ENCODE results near the gene LCE2B.
"Not testable (repeated sequence)": the region's sequence is repeated elsewhere in the genome, so short reads cannot be mapped to it uniquely, and the experiment has no call there.

The LCE2B gene

GRCh38 chr1:152685823-152686222 lies at the start of gene LCE2B:
LCE2B (plus strand) TSS chr1:152686123; CDS start chr1:152686844, 721 bp downstream.
- DNase-seq (ENCODE audit: low read depth in 2 of 2), result not testable (repeated sequence)

- no peak for DNase-seq (ENCODE audit: low read depth in 2 of 2)
These were observed 45.6 kb upstream of the LCE2B start for GRCh38 chr1:152640351-152640750.

- DNase-seq (ENCODE audit: low read depth in 2 of 2), result no peak
These were observed 42.0 kb upstream of the LCE2B start for GRCh38 chr1:152643945-152644344.

GRCh38 chr1:152645146-152645545 lies 40.8 kb upstream of the LCE2B start:
- no peak for DNase-seq (ENCODE audit: low read depth in 2 of 2)

- DNase-seq (ENCODE audit: low read depth in 2 of 2), result no peak
These were observed 39.3 kb upstream of the LCE2B start for GRCh38 chr1:152646656-152647055.

- peak; percentile 21 to 52 for DNase-seq (ENCODE audit: low read depth in 2 of 2)
These were observed 31.8 kb upstream of the LCE2B start for GRCh38 chr1:152654110-152654509.

- no peak for DNase-seq (ENCODE audit: low read depth in 2 of 2)
These were observed 29.5 kb upstream of the LCE2B start for GRCh38 chr1:152656459-152656858.

- DNase-seq (ENCODE audit: low read depth in 2 of 2), result no peak
These were observed 28.2 kb upstream of the LCE2B start for GRCh38 chr1:152657677-152658076.

GRCh38 chr1:152658649-152659048 lies 27.3 kb upstream of the LCE2B start:
- no peak for DNase-seq (ENCODE audit: low read depth in 2 of 2)

- DNase-seq (ENCODE audit: low read depth in 2 of 2), result no peak
These were observed 22.8 kb upstream of the LCE2B start, which contains the start of gene LCE2D for GRCh38 chr1:152663098-152663497. LCE2D (plus strand) TSS chr1:152663380; CDS start chr1:152664106, 726 bp downstream.

GRCh38 chr1:152666171-152666570 lies 19.8 kb upstream of the LCE2B start:
- DNase-seq (ENCODE audit: low read depth in 2 of 2), result not testable (repeated sequence)

- DNase-seq (ENCODE audit: low read depth in 2 of 2), result no peak
These were observed 18.3 kb upstream of the LCE2B start for GRCh38 chr1:152667648-152668047.

GRCh38 chr1:152673016-152673415 lies 12.9 kb upstream of the LCE2B start:
- no peak for DNase-seq (ENCODE audit: low read depth in 2 of 2)

GRCh38 chr1:152674983-152675382 lies 10.9 kb upstream of the LCE2B start, which contains the start of gene LCE2C:
LCE2C (plus strand) TSS chr1:152675279; CDS start chr1:152676016, 737 bp downstream.
- not testable (repeated sequence) for DNase-seq (ENCODE audit: low read depth in 2 of 2)

- DNase-seq (ENCODE audit: low read depth in 2 of 2), result no peak
These were observed 6.5 kb upstream of the LCE2B start for GRCh38 chr1:152679459-152679858.

- no peak for DNase-seq (ENCODE audit: low read depth in 2 of 2)
These were observed 4.3 kb upstream of the LCE2B start for GRCh38 chr1:152681616-152682015.

GRCh38 chr1:152683846-152684245 lies 2.1 kb upstream of the LCE2B start:
- no peak for DNase-seq (ENCODE audit: low read depth in 2 of 2)

GRCh38 chr1:152697701-152698600 lies 12.0 kb downstream of the LCE2B start, which contains the start of gene LCE2A:
LCE2A (plus strand) TSS chr1:152698345; CDS start chr1:152698902, 557 bp downstream.
- no peak for DNase-seq (ENCODE audit: low read depth in 2 of 2)

- no peak for DNase-seq (ENCODE audit: low read depth in 2 of 2)
These were observed 13.8 kb downstream of the LCE2B start for GRCh38 chr1:152699746-152700145.

- DNase-seq (ENCODE audit: low read depth in 2 of 2), result no peak
These were observed 21.9 kb downstream of the LCE2B start, which contains the start of gene LCE4A for GRCh38 chr1:152707860-152708259. LCE4A (plus strand) TSS chr1:152708160; CDS start chr1:152709076, 916 bp downstream.

GRCh38 chr1:152718238-152718637 lies 32.3 kb downstream of the LCE2B start:
- no peak for DNase-seq (ENCODE audit: low read depth in 2 of 2)

GRCh38 chr1:152725261-152725660 lies 39.3 kb downstream of the LCE2B start:
- DNase-seq (ENCODE audit: low read depth in 2 of 2), result no peak

GRCh38 chr1:152728986-152729385 lies 43.1 kb downstream of the LCE2B start:
- DNase-seq (ENCODE audit: low read depth in 2 of 2), result no peak
